Astrocyte (in vitro differentiated cells and primary cell): ENCODE data around the gene WBP1L. TPM values are rescaled to one million over a fixed set of nuclear protein-coding genes. Genes with fewer than 3 reads are reported as not detected.
A peak's percentile ranks its signal among the peaks of the same experiment; 100 is the strongest.

Experiments used
- DNase-seq: peaks from one replicate; pipeline ENCODE4 v3.0.0-alpha.2; 2010; ENCODE audit warnings: low read depth
- FAIRE-seq: peaks from 2 replicates; lab custom pipeline; 2011; peaks lifted over from hg19 to GRCh38; lab: Jason Lieb, UNC
- H2AFZ ChIP-seq: 2 replicates; pipeline ENCODE4 v1.6.0; 2012; ENCODE audit warnings: low read depth, low read length, inconsistent platforms
- H3K27ac ChIP-seq: 2 replicates; pipeline ENCODE4 v1.5.1; 2011; ENCODE audit warnings: low read depth, low read length, inconsistent platforms
- H3K27me3 ChIP-seq: 2 replicates; pipeline ENCODE4 v1.6.0; 2011; ENCODE audit warnings: low read length, inconsistent platforms; ENCODE audit not compliant: insufficient read depth
- H3K36me3 ChIP-seq: 2 replicates; pipeline ENCODE4 v1.5.1; 2011; ENCODE audit warnings: low read length, inconsistent platforms; ENCODE audit not compliant: insufficient read depth
- H3K4me1 ChIP-seq: 2 replicates; pipeline ENCODE4 v1.5.1; 2011; ENCODE audit warnings: low read length, inconsistent platforms; ENCODE audit not compliant: insufficient read depth
- H3K4me2 ChIP-seq: 2 replicates; pipeline ENCODE4 v1.6.0; 2012; ENCODE audit warnings: low read length, inconsistent platforms
- H3K4me3 ChIP-seq: 2 replicates; pipeline ENCODE4 v1.5.1; 2011; ENCODE audit warnings: low read depth, mild to moderate bottlenecking, low read length, inconsistent platforms; ENCODE audit not compliant: insufficient read depth
- H3K79me2 ChIP-seq: 2 replicates; pipeline ENCODE4 v1.6.0; 2012; ENCODE audit warnings: mild to moderate bottlenecking, low read length, inconsistent platforms; ENCODE audit not compliant: insufficient read depth
- H3K9ac ChIP-seq: 2 replicates; pipeline ENCODE4 v1.6.0; 2012; ENCODE audit warnings: mild to moderate bottlenecking, low read length, inconsistent platforms
- H3K9me3 ChIP-seq: 2 replicates; pipeline ENCODE4 v1.5.1; 2012; ENCODE audit warnings: low read depth, mild to moderate bottlenecking, low read length, inconsistent platforms; ENCODE audit not compliant: insufficient read depth
- H4K20me1 ChIP-seq: 2 replicates; pipeline ENCODE4 v1.6.0; 2012; ENCODE audit warnings: low read length, inconsistent platforms; ENCODE audit not compliant: insufficient read depth
- H3K27ac Mint-ChIP-seq: one replicate; pipeline ENCODE4 v1.8.0; 2021; ENCODE audit warnings: mild to moderate bottlenecking, mixed read lengths; ENCODE audit not compliant: unreplicated experiment
- H3K27me3 Mint-ChIP-seq: one replicate; pipeline ENCODE4 v1.8.0; 2021; ENCODE audit warnings: low read depth, mixed read lengths; ENCODE audit not compliant: unreplicated experiment
- H3K36me3 Mint-ChIP-seq: one replicate; pipeline ENCODE4 v1.8.0; 2021; ENCODE audit warnings: low read depth, mixed read lengths; ENCODE audit not compliant: unreplicated experiment
- H3K4me1 Mint-ChIP-seq: one replicate; pipeline ENCODE4 v1.8.0; 2021; ENCODE audit warnings: low read depth, mixed read lengths; ENCODE audit not compliant: unreplicated experiment
- H3K4me3 Mint-ChIP-seq: one replicate; pipeline ENCODE4 v1.8.0; 2021; ENCODE audit warnings: mild to moderate bottlenecking, moderate library complexity, mixed read lengths; ENCODE audit not compliant: unreplicated experiment
- H3K9me3 Mint-ChIP-seq: one replicate; pipeline ENCODE4 v1.8.0; 2021; ENCODE audit warnings: mild to moderate bottlenecking, mixed read lengths; ENCODE audit not compliant: unreplicated experiment
- EZH2 ChIP-seq: IDR thresholded peaks from 2 replicates; pipeline ENCODE4 v1.6.1; 2012; ENCODE audit warnings: mild to moderate bottlenecking, low read length, inconsistent platforms; ENCODE audit not compliant: insufficient read depth
- total RNA-seq: library from RNA; stranded (reverse); gene quantifications from 2 replicates; pipeline ENCODE4 v1.2.1, GENCODE V29; 2021
- TF ChIP-seq, protein P1 (sequence below): IDR thresholded peaks from 2 replicates; pipeline ENCODE4 v1.5.1; 2011; ENCODE audit warnings: low read depth, mild to moderate bottlenecking, inconsistent platforms, low read length, moderate library complexity; ENCODE audit not compliant: insufficient read depth

Gene WBP1L
- total RNA-seq, 1 donor from 2014 or later, result 73.6 TPM

DNA sequence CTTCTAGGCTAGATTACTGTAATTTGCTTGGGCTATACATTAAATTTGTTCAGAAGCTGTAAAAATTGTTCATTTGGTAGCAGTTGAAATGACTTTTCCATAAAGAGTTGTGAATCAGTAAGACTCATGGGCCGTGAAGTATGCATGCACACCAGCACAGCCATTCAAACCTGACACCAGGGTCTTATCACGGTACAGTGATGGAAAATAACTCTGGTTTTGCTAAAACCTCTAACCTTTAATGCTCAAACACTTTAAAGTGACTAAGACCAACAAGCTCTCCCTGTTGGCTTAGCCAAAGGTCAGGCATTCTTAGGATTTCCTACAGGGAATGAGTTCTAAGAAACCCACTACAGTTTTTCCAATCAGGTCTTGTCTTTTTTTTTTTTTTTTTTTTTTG is 41.0 kb upstream of the WBP1L start:
- H3K27ac ChIP-seq, result no peak overlapping the region
- no peaks in the 10 kb centered on the region for H3K27me3 ChIP-seq
- H3K9ac ChIP-seq, result no peak overlapping the region
- Mint-ChIP-seq H3K4me1 (peaks cover 32% of the 10 kb centered on the region), H3K4me3 (peak overlapping the region; percentile 34), H3K9me3 (no peaks in the 10 kb centered on the region), H3K36me3 (peaks cover 10% of the 10 kb centered on the region), H3K27ac (peak overlapping the region; percentile 66), H3K27me3 (no peaks in the 10 kb centered on the region)
- DNase-seq (peak; percentile 62), FAIRE-seq (no peak)
- peaks cover 16% of the 10 kb centered on the region for H3K79me2 ChIP-seq
- H2AFZ ChIP-seq, result no peak overlapping the region
- no peak overlapping the region for H3K4me3 ChIP-seq
- no peaks in the 10 kb centered on the region for H3K9me3 ChIP-seq
- peaks cover 13% of the 10 kb centered on the region for H3K4me1 ChIP-seq
- peaks cover 5% of the 10 kb centered on the region for H3K36me3 ChIP-seq
- no peak for TF ChIP-seq EZH2
- TF ChIP-seq, protein P1, sequence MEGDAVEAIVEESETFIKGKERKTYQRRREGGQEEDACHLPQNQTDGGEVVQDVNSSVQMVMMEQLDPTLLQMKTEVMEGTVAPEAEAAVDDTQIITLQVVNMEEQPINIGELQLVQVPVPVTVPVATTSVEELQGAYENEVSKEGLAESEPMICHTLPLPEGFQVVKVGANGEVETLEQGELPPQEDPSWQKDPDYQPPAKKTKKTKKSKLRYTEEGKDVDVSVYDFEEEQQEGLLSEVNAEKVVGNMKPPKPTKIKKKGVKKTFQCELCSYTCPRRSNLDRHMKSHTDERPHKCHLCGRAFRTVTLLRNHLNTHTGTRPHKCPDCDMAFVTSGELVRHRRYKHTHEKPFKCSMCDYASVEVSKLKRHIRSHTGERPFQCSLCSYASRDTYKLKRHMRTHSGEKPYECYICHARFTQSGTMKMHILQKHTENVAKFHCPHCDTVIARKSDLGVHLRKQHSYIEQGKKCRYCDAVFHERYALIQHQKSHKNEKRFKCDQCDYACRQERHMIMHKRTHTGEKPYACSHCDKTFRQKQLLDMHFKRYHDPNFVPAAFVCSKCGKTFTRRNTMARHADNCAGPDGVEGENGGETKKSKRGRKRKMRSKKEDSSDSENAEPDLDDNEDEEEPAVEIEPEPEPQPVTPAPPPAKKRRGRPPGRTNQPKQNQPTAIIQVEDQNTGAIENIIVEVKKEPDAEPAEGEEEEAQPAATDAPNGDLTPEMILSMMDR, result no peak
- H3K4me2 ChIP-seq, result no peak overlapping the region
- H4K20me1 ChIP-seq, result peaks cover 3% of the 10 kb centered on the region

DNA sequence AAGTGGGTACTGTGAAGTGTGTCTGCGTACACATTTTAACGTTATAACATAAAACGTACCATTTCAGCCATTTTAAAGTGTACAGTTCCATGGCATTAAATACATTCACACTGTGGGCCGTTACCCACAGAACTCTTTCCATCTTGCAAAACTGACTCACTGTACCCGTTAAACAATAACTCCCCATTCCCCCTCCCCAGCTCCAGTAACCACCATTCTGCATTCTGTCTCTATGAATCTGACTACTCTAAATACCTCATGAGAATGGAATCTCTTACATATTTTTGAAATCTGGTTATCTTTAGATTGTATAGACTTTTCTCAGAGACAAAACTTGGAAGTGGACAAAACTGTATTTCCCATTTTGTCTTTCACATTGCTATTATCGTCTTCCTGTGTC is 38.8 kb upstream of the WBP1L start:
- peak; percentile 17 for FAIRE-seq
- Histone ChIP-seq H3K4me3 (peak overlapping the region; percentile 24), H3K27ac (peak overlapping the region; percentile 81), H3K4me2 (peak overlapping the region; percentile 80), H3K27me3 (no peaks in the 10 kb centered on the region), H3K4me1 (peaks cover 13% of the 10 kb centered on the region), H4K20me1 (peaks cover 3% of the 10 kb centered on the region), H3K9ac (peak overlapping the region; percentile 46), H2AFZ (no peak overlapping the region), H3K36me3 (peaks cover 5% of the 10 kb centered on the region), H3K79me2 (peaks cover 30% of the 10 kb centered on the region), H3K9me3 (no peaks in the 10 kb centered on the region)
- TF ChIP-seq, protein P1, result no peak
- TF ChIP-seq EZH2, result no peak
- Mint-ChIP-seq H3K4me3 (peak overlapping the region; percentile 36), H3K27ac (peak overlapping the region; percentile 95), H3K27me3 (no peaks in the 10 kb centered on the region), H3K4me1 (peaks cover 30% of the 10 kb centered on the region), H3K36me3 (peaks cover 4% of the 10 kb centered on the region), H3K9me3 (no peaks in the 10 kb centered on the region)
- DNase-seq, result peak; percentile 82

DNA sequence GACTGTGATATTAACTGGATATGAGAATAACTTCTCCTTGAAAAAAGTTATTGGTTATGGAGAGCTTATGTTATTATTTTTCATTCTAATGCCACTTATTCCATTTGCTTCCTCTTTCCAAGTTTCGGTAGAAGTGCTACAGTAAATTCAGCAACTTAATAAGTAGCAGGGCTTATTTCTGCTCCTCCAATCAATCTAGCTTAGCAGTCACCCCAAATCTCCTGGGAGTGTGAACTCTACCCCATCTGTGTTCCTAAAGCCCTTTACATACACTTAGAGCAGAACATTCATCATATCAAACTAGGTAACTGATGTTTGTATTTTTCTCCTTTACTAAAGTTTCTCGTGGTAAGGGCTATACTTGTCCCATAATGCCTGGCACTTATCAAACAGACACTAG is 38.2 kb upstream of the WBP1L start:
- H3K27ac ChIP-seq, result peak overlapping the region; percentile 81

More for the DNA sequence above, 38.2 kb upstream of the WBP1L start:
- H3K4me3 ChIP-seq, result peak overlapping the region; percentile 24
- H2AFZ ChIP-seq, result no peak overlapping the region
- peak overlapping the region; percentile 46 for H3K9ac ChIP-seq
- H3K36me3 ChIP-seq, result peaks cover 5% of the 10 kb centered on the region
- Mint-ChIP-seq H3K4me3 (peak overlapping the region; percentile 36), H3K9me3 (no peaks in the 10 kb centered on the region), H3K27me3 (no peaks in the 10 kb centered on the region), H3K27ac (peak overlapping the region; percentile 95), H3K36me3 (peaks cover 4% of the 10 kb centered on the region), H3K4me1 (peaks cover 35% of the 10 kb centered on the region)
- no peaks in the 10 kb centered on the region for H3K27me3 ChIP-seq
- no peak for TF ChIP-seq EZH2
- TF ChIP-seq, protein P1, result no peak
- DNase-seq (no peak), FAIRE-seq (no peak)
- H3K9me3 ChIP-seq, result no peaks in the 10 kb centered on the region
- H3K79me2 ChIP-seq, result peaks cover 34% of the 10 kb centered on the region
- peak overlapping the region; percentile 80 for H3K4me2 ChIP-seq
- H4K20me1 ChIP-seq, result peaks cover 9% of the 10 kb centered on the region
- peaks cover 19% of the 10 kb centered on the region for H3K4me1 ChIP-seq
